Activated CD4-positive, alpha-beta T cell treated with anti-CD3 and anti-CD28 coated beads for 1 hour (primary cell): Measurements from ENCODE around the gene DCLK2.

Experiments
- DNase-seq: peaks from one replicate; pipeline ENCODE4 v3.0.0-alpha.2; 2020

DCLK2 gene

GRCh38 chr4:150280975-150281374 lies 202.7 kb downstream of the DCLK2 start:
- no peak for DNase-seq

- DNase-seq = no peak
These were observed 205.4 kb downstream of the DCLK2 start for GRCh38 chr4:150283689-150284088.

- DNase-seq = no peak
These were observed 208.4 kb downstream of the DCLK2 start for GRCh38 chr4:150286656-150287055.

GRCh38 chr4:150289198-150289597 lies 211.0 kb downstream of the DCLK2 start:
- no peak for DNase-seq

DNA sequence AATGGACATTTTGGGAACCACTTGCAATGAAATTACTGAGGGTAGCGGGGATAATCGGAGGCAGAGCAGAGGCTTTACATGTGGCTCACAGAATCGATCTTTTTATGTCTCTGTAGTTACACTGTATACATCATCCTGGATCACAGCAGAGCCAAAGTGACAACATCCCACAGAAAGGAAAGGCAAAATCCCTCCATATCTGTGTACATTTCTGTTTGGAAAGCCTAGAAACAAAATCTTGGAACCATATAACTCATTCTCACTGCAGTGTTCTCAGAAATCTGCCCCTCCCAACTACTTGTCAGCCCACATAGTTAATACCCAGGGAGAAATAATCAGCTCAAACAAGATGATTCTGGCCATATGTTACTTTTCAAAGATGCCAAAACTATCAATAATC lies 211.6 kb downstream of the DCLK2 start:
- DNase-seq = no peak

- no peak for DNase-seq
These were observed 219.7 kb downstream of the DCLK2 start for GRCh38 chr4:150297861-150298474.

- DNase-seq = no peak
These were observed 221.6 kb downstream of the DCLK2 start for GRCh38 chr4:150299816-150300215.

DNA sequence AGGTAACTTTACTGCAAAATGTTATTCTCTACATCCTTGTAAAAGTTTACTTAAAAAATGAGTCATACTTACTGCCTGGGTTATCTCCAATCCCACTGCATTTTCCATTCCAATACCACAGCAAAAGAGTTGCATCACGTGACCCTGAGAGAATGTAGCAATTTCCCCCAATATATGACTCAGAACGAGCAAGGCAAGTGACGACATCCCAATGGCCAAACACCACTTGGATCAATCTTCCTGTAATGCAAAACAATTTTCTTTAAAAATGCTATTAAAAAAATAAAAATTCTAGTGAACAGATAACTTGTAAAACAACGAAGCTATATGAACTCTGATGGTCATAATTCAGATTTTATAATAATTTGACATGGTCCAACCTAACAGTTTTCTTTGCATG lies 224.3 kb downstream of the DCLK2 start:
- no peak for DNase-seq

- no peak for DNase-seq
These were observed 227.8 kb downstream of the DCLK2 start for GRCh38 chr4:150305995-150306394.

DNA sequence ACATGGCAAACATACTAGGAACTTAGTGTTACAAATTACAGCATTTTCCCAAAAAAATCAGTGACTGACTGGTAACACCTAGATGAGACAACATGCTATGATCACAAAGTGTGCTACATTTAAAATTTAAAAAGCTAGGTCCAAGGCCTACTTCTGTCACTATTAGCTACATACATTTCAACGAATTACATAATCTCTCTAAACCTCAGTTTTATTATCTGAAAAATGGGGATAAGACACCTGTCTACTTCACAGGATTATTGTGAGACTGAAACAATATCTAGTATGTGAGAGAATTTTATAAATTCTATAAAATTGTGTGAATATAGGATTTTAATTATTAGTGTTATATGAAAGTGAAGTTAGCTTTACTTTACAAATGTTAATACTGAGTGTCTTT lies 228.5 kb downstream of the DCLK2 start:
- no peak for DNase-seq
